ENCODE results near the gene SYK.

DNA sequence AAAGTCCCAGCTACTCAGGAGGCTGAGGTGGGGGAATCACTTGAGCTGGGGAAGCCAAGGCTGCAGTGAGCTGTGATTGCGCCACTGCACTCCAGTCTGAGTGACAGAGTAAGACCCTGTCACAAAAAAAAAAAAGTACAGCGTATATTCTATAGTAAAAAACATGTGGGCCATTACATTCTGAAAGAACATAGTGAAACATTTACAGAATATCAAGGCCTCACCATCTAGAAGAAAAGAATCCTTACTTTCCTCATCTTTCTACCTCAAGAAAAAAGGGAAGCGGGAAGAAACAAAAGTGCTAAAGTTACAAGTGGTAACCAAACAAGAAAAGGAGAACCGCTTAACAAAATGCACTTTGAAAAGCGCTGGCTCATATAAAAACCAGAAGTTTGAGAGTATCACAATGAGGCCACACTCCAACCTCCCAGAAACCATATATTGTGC, 5.7 kb upstream of the SYK start:
- TF ChIP-seq EZH2 (IDR thresholded peaks at IDR 0.05) (no peak), EZH2phosphoT487 (IDR thresholded peaks at IDR 0.05) (no peak)
